ENCODE results near the gene TIGD3. TPM values are rescaled to one million over a fixed set of nuclear protein-coding genes. Genes with fewer than 3 reads are reported as not detected.
A peak's percentile ranks its signal among the peaks of the same experiment; 100 is the strongest.

The TIGD3 gene
- total and polyA plus RNA-seq, 2 of the 13 experiments (the other 11 are each of a cell fraction or from before 2014, with no cell fraction given), result 0.49 to 4.9 TPM

- TF ChIP-seq MLXIP (CRISPR knock-in tag; IDR thresholded peaks at IDR 0.05; ENCODE audit: borderline replicate concordance) (no peak), RFXAP (CRISPR knock-in tag; IDR thresholded peaks at IDR 0.05; ENCODE audit: borderline replicate concordance) (peak; percentile 95), ZNF180 (CRISPR knock-in tag; IDR thresholded peaks at IDR 0.05; ENCODE audit: borderline replicate concordance, low read depth) (no peak), ZNF451 (CRISPR knock-in tag; IDR thresholded peaks at IDR 0.05) (no peak), MXI1 (IDR thresholded peaks at IDR 0.05; ENCODE audit: borderline replicate concordance, low read depth, low read length) (peak; percentile 47; the same call in 1 of the 3 replicates), ZNF124 (CRISPR knock-in tag; IDR thresholded peaks at IDR 0.05) (no peak), MNT (IDR thresholded peaks at IDR 0.05) (no peak), NFE2L2 (IDR thresholded peaks at IDR 0.05; ENCODE audit: low read length) (no peak), KIAA2018 (CRISPR knock-in tag; IDR thresholded peaks at IDR 0.05; ENCODE audit: borderline replicate concordance) (no peak), ZNF572 (CRISPR knock-in tag; IDR thresholded peaks at IDR 0.05) (0 out of 2 replicates have a peak, but pooled peaks have one; percentile 34), NFKB2 (CRISPR knock-in tag; IDR thresholded peaks at IDR 0.05; ENCODE audit: borderline replicate concordance) (peak; percentile 70; the same call in 1 of the 2 replicates), ZSCAN20 (CRISPR knock-in tag; IDR thresholded peaks at IDR 0.05; ENCODE audit: borderline replicate concordance) (no peak), TBX2 (CRISPR knock-in tag; IDR thresholded peaks at IDR 0.05; ENCODE audit: borderline replicate concordance) (peak; percentile 48; the same call in 1 of the 2 replicates), THAP11 (CRISPR knock-in tag; IDR thresholded peaks at IDR 0.05) (no peak), BHLHE40 (IDR thresholded peaks at IDR 0.05; ENCODE audit: low read length) (no peak), ZFP36 (IDR thresholded peaks at IDR 0.05; ENCODE audit: borderline replicate concordance, low read depth, low read length, partially characterized antibody) (no peak), HNF4G (IDR thresholded peaks at IDR 0.05; ENCODE audit: borderline replicate concordance, low read depth, low read length) (peak; percentile 87), HNF4G (CRISPR knock-in tag; IDR thresholded peaks at IDR 0.05; ENCODE audit: borderline replicate concordance, low read depth) (peak; percentile 51; the same call in 1 of the 2 replicates)
Measured at GRCh38 chr11:65357856-65358356, 3.4 kb downstream of the TIGD3 start (continued).
